Myocyte (in vitro differentiated cells): Measurements from ENCODE around the gene OR1E1. TPM values are rescaled to one million over a fixed set of nuclear protein-coding genes. Genes with fewer than 3 reads are reported as not detected.
"Not testable (repeated sequence)": the region's sequence is repeated elsewhere in the genome, so short reads cannot be mapped to it uniquely, and the experiment has no call there.

Experiments used
- DNase-seq: peaks from one replicate; pipeline ENCODE4 v3.0.0-alpha.2; 2012; ENCODE audit warnings: low read depth
- polyA plus RNA-seq: library from polyadenylated mRNA; unstranded; fragments of >200 nt; gene quantifications from one replicate; pipeline ENCODE4 v1.2.1, GENCODE V29; 2012; ENCODE audit warnings: missing spikeins
- total RNA-seq: library from RNA; depleted of rRNA; stranded (reverse); fragments of >200 nt; gene quantifications from 2 replicates; pipeline ENCODE4 v1.2.3, GENCODE V29; 2014

Gene OR1E1, protein sequence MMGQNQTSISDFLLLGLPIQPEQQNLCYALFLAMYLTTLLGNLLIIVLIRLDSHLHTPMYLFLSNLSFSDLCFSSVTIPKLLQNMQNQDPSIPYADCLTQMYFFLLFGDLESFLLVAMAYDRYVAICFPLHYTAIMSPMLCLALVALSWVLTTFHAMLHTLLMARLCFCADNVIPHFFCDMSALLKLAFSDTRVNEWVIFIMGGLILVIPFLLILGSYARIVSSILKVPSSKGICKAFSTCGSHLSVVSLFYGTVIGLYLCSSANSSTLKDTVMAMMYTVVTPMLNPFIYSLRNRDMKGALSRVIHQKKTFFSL
- total RNA-seq, result not detected in 2 replicates
- polyA plus RNA-seq, result not detected

DNA sequence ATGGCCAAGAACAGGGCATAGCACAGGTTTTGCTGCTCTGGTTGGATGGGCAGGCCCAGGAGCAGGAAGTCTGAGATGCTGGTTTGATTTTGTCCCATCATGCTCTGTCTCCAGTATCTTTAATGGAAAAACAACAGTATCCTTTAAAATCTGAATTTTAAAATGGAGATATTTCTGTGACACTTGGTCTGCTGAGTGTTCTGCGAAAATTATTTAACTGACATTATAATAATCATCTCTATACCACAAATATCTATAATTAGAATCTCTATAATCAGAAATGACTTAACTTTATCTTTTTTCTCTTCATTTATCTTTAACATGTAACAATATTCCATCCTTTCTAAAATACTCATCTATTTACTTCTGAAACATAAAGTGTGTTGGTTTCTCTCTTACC is at the start of gene OR1E1:
TSS of gene OR1E1 (minus strand) at position 101 of the 400 bp plus-strand sequence. CDS start at position 101, 0 bp downstream.
- DNase-seq, result no peak

DNA sequence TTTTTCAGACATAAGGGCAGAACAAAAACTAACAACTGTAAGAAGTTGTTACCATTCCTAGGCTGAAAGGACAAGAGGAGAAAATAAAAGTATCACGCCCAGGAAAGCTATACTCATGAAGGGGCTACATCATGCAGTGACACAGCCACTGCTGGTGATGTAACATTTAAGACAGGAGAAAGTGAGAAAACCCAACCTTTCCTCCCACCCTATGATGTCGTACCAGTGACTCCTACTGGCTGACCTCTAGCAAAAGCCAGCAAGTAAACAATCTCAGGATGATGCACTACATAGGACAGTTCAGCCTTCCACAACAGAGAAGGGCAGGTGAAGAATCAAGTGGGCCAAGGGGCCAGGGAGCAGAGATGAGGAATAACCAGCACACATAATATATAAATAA is 49.4 kb upstream of the OR1E1 start:
- no peak for DNase-seq

DNA sequence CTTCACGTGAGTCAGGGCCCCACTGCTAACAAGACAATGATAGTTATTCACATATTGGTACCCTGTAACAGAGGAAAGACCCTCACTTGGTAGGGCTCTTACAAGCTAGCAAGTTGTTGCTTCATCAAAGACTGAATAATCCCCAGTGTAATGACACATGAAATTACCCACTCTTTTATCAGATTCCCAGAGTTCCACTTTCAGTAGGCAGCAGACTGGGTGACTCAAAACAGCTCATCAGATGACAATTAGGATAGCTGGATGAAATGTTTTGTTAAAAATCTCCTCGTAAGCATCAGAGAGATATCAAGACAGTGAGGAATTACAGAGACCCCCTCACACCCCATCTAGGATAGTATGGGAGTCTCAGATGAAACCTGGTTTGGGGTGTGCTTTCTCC is 42.2 kb upstream of the OR1E1 start:
- no peak for DNase-seq

DNA sequence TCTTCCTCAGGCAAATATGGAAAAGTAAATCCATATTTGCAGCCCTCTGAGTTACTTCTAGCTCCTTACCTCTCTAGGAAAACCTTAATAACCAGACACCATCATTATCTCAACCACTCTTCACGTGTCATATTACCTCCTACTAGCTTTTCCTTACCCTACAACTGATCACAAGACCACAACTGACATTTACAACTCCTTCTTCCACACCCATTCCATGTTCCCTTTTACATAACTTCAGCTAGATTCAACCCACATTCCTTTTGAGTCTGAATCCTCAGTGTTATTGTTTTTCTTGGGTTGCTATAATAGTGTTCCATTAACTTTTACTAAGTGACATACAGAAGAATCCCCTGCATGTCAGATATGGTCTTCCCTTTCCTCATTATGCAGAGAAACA is 40.2 kb upstream of the OR1E1 start:
- DNase-seq, result no peak

DNA sequence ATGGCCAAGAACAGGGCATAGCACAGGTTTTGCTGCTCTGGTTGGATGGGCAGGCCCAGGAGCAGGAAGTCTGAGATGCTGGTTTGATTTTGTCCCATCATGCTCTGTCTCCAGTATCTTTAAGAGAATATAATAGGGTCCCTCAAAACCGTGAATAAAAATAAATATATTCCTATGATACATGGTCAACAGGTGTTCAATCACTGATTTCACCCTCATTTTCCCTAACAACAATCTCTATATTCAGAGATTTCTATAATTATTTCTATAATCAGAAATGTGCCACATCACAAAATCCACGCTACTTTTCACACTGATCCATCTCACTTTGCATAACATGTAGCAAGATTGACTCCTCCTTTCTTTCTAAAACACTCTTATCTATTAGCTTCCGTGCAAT is 35.5 kb upstream of the OR1E1 start, which contains the start of gene OR1E2:
TSS of gene OR1E2 (minus strand) at position 101 of the 400 bp plus-strand sequence. CDS start at position 101, 0 bp downstream.
- DNase-seq, result no peak

DNA sequence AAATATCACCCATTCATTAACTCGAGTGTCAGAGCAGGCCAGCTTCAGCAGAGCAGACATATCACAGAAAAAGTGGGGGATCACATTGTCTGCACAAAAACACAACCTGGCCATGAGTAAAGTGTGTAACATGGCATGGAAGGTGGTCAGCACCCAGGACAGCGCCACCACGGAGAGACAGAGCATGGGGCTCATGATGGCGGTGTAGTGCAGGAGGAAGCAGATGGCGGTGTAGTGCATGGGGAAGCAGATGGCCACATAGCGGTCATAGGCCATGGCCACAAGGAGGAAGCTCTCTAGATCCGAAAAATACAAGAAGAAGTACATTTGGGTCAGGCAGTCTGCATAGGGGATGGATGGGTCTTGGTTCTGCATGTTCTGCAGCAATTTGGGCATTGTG is 35.0 kb upstream of the OR1E1 start:
- peak; percentile 2 for DNase-seq

DNA sequence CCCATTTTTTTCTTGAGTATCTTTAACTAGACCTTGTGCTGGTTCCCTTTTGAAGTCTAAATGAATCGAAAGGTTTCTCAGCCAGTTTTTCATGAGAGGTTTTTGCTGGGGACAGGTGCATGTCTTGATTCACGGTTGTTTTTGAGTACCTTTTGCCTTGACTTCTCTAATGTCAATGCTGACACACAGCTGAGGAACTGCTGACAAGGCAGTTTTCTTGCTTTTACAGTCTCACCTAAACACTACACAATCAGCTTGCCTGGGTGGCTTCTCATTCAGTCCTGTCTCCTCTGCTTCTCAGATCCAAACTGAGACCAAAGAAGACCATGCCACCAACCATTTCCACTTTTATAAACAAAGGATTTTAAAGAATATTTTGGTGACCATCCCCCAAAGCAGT is 20.0 kb upstream of the OR1E1 start:
- no peak for DNase-seq

DNA sequence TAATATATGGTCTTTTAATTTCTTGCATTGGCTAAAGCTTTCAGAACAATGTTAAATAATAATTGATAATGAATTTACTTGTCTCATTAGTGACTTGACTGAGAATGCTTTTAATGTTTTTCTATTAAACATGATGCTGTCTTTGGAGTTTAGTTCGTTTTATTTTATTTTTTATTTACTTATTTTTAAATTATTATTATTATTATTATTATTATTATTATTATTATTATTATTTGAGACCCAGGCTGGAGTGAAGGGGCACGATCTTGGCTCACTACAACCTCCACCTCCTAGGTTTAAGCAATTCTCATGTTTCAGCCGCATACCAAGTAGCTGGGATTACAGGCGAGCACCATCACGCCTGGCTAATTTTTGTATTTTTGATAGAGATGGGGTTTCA is 17.4 kb upstream of the OR1E1 start:
- DNase-seq, result no peak

DNA sequence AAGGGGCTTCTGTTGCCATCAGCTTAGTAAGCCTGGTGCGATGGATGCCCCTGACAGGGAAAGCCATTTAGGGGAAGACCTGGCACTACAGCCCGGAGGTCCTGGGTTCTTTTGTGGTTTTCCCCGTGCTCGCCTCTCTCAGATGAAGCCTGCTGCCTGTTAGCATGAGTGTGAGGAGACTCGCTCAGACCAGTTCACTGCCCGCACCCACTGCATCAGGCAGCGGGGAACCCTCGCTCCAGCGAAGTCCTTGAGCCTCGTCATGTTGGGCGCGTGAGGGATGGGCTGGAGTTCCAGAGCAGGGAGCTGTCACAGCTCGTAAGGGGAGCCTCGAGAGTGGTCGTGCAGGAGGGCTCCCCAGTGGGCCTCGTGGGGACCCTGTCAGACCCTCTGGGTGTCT is 14.0 kb upstream of the OR1E1 start:
- not testable (repeated sequence) for DNase-seq

DNA sequence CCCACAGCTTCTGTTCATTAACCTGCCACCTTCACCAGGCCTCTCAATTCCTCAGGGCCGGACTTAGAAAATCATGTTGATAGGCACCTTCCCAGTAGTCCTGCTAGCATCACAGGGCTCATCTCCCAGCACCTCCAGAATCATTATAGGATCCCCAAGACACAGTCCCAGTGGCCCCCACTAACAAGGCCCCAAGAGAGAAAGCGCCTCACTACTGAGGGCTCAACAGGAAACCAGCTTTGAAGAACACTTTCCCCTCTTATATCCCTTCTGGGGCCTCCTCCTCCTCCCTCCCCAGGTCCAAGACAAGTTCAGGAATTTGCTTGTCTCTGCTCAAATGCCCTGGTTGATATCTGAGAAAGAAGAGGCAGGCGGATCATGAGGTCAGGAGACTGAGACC is 12.9 kb upstream of the OR1E1 start, which contains the start of gene OR3A3:
TSS of gene OR3A3 (plus strand) at position 301 of the 400 bp plus-strand sequence.
- DNase-seq, result no peak

DNA sequence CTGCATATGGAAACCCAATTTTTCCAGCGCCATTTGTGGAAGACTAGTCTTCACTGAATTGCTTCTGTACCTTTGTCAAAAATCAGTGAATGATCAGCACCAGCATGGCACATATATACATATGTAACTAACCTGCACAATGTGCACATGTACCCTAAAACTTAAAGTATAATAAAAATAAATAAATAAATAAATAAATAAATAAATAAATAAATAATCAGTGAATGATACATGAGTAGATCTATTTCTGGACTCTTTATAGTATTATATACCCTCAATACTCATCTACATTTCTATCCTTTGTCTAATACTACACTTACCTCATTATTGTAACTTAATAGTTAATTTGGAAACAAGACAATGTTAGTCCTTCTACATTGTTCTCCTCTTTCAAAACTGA is 5.6 kb upstream of the OR1E1 start:
- not testable (repeated sequence) for DNase-seq

DNA sequence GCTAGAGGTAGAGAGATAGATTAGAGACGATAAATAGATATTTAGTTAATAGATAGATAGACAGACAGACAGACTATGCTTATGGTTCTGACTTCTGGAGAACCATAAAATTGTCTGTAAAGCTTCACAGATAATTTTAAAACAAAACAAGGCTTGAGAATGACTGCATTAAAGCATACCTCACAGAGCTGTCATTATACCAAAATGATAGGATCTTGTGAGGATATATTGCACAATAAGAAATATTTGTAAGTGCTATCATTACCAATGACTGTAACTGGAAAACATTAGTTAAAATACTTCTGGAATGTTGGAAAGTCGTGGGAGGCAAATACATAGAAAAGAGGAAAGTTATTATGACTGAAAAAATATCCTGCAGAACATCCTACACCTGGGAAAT is 3.6 kb upstream of the OR1E1 start:
- no peak for DNase-seq

DNA sequence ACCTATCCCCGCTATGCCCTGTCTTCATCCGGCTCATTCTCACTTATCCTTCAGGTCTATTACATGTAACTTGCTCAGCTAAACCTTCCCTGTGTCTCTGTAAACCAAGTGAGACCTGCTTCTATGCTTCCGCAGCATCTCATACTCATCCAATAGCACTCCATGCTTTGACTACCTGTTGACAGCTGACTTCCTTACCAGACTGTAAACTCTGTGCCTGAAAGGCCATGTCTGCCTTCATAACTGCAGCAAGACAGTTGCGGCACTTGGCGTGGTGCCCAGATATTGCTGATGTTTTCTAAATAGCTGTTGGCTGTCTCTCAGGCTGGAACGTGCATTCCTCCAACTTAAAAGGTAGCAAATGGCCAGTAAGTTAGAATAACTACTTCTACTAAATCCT is 1.8 kb upstream of the OR1E1 start:
- DNase-seq, result peak; percentile 2

DNA sequence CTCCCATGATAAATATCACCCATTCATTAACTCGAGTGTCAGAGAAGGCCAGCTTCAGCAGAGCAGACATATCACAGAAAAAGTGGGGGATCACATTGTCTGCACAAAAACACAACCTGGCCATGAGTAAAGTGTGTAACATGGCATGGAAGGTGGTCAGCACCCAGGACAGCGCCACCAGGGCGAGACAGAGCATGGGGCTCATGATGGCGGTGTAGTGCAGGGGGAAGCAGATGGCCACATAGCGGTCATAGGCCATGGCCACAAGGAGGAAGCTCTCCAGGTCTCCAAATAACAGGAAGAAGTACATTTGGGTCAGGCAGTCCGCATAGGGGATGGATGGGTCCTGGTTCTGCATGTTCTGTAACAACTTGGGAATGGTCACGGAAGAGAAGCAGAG is 409 bp downstream of the OR1E1 start:
- peak; percentile 1 for DNase-seq

DNA sequence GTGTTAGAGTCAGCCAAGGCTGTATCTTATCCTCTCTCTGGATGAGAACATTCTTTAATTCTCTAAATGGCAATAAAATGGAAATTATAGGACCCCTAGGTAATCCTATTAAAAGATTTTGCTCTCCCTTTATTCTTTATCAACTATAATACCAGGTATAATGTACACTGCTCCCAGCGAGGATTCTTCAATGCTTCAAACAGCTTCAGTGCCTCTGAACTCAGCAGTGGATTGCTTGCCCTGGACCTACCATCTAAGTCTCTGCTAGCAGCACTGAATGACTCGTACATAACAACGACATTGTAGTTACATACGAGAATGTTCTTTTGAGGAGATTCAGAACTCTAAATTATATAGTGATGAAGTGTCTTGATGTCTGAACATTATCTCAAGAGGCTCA is 8.4 kb downstream of the OR1E1 start:
- no peak for DNase-seq

DNA sequence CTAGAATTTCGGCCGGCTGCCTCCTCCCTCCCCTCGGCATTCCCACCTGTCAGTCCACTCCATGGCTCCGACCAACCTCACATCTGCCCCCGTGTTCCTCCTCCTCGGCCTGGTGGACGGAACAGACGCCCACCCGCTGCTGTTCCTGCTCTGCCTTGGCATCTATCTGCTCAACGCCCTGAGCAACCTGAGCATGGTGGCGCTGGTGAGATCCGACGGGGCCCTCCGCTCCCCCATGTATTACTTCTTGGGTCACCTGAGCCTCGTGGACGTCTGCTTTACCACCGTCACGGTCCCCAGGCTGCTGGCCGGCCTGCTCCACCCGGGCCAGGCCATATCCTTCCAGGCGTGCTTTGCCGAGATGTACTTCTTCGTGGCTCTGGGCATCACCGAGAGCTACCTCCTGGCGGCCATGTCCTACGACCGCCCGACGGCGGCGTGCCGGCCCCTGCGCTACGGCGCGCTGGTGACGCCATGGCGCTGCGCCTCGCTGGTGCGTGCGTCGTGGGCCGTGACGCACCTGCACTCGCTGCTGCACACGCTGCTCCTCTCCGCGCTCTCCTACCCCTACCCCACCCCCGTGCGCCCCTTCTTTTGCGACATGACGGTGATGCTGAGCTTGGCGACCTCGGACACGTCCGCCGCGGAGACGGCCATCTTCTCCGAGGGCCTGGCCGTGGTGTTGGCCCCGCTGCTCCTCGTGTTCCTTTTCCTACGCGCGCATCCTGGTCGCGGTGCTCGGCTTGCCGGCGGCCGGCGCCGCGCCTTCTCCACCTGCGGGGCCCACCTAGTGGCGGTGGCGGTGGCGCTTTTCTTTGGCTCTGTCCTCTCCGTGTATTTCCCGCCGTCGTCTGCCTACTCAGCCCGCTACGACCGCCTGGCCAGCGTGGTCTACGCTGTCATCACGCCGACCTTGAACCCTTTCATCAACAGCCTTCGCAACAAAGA is 12.1 kb downstream of the OR1E1 start, which contains the start of gene OR3A2:
TSS of gene OR3A2 (minus strand) at position 440 of the 948 bp plus-strand sequence.
- no peak for DNase-seq

DNA sequence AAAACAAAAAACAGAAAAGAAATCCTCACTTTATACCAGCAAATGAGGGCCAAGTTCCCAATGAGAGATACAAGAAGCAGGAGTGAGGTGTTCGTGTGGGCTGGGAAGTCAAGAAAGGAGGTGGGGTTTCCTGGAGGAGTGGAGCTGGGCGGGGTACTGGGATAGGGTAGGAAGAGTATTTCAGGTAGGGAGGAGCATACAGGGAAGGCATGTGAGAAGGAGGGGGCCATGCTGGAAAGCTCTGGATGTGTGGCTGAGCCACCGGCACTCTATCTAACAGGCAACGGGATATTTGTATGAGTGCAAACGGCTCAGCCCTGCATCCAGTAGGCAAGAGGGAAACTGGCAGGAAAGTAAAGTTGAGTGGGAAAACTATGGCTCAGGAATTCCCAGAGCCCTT is 16.3 kb downstream of the OR1E1 start:
- no peak for DNase-seq

DNA sequence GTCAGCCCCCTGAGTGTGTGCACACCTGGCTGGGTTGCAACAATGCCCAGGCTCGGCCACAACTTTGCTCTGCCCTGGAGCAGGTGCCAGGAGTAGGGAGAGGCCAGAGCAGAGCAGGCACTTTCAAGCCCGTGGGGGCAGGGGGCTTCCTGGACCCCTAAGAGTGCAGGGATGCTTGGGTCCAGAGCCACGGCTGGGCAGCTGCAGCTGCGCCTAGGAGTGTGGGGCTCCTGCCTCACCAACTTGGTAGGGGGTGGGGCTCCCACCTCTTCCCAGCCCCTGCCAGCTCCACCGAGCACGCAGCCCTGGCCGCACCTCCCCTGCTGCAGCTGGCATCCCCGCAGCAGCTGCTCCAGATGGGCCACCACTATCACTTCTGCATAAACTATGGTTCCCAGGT is 19.9 kb downstream of the OR1E1 start:
- DNase-seq, result no peak

DNA sequence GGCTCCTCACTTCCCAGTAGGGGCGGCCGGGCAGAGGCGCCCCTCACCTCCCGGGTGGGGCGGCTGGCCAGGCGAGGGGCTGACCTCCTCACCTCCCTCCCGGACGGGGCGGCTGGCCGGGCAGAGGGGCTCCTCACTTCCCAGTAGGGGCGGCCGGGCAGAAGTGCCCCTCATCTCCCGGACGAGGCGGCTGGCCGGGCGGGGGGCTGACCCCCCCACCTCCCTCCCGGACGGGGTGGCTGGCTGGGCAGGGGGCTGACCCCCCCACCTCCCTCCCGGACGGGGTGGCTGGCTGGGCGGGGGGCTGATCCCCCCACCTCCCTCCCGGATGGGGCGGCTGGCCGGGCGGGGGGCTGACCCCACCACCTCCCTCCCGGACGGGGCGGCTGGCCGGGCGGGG is 27.0 kb downstream of the OR1E1 start:
- not testable (repeated sequence) for DNase-seq
